HEK293T (cell line): ENCODE measurements around the gene GALNT14.

Source experiments
- BHLHE40 ChIP-seq: fragments of 450-650 bp; IDR thresholded peaks from 2 replicates; pipeline ENCODE4 v1.6.1; 2016; ENCODE audit warnings: mild to moderate bottlenecking, moderate library complexity, borderline replicate concordance
- ELF4 ChIP-seq: fragments of 450-650 bp; IDR thresholded peaks from 2 replicates; pipeline ENCODE4 v1.6.1; 2017; ENCODE audit warnings: antibody characterized with exemption
- FOXM1 ChIP-seq: fragments of 450-650 bp; IDR thresholded peaks from 2 replicates; pipeline ENCODE4 v1.6.1; 2017; ENCODE audit warnings: mild to moderate bottlenecking, borderline replicate concordance
- NFRKB ChIP-seq: fragments of 450-650 bp; IDR thresholded peaks from 2 replicates; pipeline ENCODE4 v1.6.1; 2016; ENCODE audit warnings: mild to moderate bottlenecking, moderate library complexity
- SP1 ChIP-seq: fragments of 450-650 bp; IDR thresholded peaks from 2 replicates; pipeline ENCODE4 v1.6.1; 2017
- SUZ12 ChIP-seq: fragments of 450-650 bp; IDR thresholded peaks from 2 replicates; pipeline ENCODE4 v1.6.1; 2016; ENCODE audit warnings: mild to moderate bottlenecking
- TARDBP ChIP-seq: fragments of 450-650 bp; IDR thresholded peaks from 2 replicates; pipeline ENCODE4 v1.6.1; 2016

DNA sequence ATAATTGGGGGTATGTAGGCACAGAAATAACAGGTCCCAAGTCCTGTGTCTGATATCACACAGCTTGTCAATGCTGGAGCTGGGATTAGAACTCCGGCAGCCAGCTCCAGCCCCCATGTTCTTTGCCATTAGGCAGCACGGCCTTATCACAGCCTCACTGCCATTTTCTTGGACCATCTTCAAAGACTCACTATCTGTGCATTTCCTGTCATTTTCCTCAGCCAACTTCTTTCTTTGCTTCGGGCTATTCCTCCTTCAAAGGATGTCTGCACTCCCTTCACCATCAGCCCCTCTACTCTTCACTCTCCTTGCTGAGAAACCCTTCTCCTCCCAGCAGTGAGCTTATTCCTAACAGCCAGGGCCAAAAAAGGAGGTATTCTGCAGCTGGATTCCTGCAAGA, 139.6 kb downstream of the GALNT14 start:
- TF ChIP-seq BHLHE40 (no peak), NFRKB (no peak), SUZ12 (no peak), FOXM1 (no peak), ELF4 (no peak), TARDBP (no peak), SP1 (no peak)
